Lower lobe of right lung (tissue), 2 donors: ENCODE results near the gene SLC6A16. TPM values are rescaled to one million over a fixed set of nuclear protein-coding genes. Genes with fewer than 3 reads are reported as not detected.

Experiments used
- ATAC-seq, 2 donors: fragments of 200-7000 bp; cut with Tn5 transposase; one replicate each; pipeline ENCODE4 v1.9.1; 2020 to 2022; ENCODE audit warnings: mild to moderate bottlenecking in 2 of 2, moderate library complexity in 2 of 2
- DNase-seq: peaks from one replicate; pipeline ENCODE4 v3.0.0-alpha.2; 2020
- H3K27ac ChIP-seq: fragments of 200-600 bp; one replicate; pipeline ENCODE4 v1.8.0; 2022
- H3K27me3 ChIP-seq: fragments of 200-600 bp; one replicate; pipeline ENCODE4 v1.8.0; 2022; ENCODE audit warnings: low read depth
- H3K36me3 ChIP-seq: fragments of 200-600 bp; one replicate; pipeline ENCODE4 v1.8.0; 2022; ENCODE audit warnings: mild to moderate bottlenecking
- H3K4me1 ChIP-seq: fragments of 200-600 bp; one replicate; pipeline ENCODE4 v1.8.0; 2022
- H3K4me3 ChIP-seq: fragments of 200-600 bp; one replicate; pipeline ENCODE4 v1.8.0; 2022; ENCODE audit warnings: mild to moderate bottlenecking
- H3K9me3 ChIP-seq: fragments of 200-600 bp; one replicate; pipeline ENCODE4 v1.8.0; 2022
- intact Hi-C: fragments of 100-400 bp; cut with DNase I; formaldehyde crosslinking; loops from one replicate; pipeline ENCODE4 v1.11.0; 2022
- microRNA-seq: library from miRNA; unstranded; fragments of <30 nt; microRNA quantifications from one replicate; pipeline ENCODE4 v1.2.0, GENCODE V29; 2020; ENCODE audit warnings: borderline number of aligned reads
- total RNA-seq: library from RNA; stranded (reverse); fragmentation: NEBNext Ultra II Directional; extraction: Animal tissue kit (Norgen Biotek cat#: 25700); gene quantifications from one replicate; pipeline ENCODE4 v1.2.1, GENCODE V29; 2021
- TF ChIP-seq, protein P1 (sequence below): fragments of 200-600 bp; IDR thresholded peaks from one replicate; pipeline ENCODE4 v1.8.0; 2022; ENCODE audit warnings: antibody characterized with exemption, mild to moderate bottlenecking
- donor health status: DM: no; HTN: yes; CAD: no; lungs with severe emphysema.

SLC6A16 gene
- total RNA-seq, 1 donor from 2014 or later, result 4.9 TPM

DNA sequence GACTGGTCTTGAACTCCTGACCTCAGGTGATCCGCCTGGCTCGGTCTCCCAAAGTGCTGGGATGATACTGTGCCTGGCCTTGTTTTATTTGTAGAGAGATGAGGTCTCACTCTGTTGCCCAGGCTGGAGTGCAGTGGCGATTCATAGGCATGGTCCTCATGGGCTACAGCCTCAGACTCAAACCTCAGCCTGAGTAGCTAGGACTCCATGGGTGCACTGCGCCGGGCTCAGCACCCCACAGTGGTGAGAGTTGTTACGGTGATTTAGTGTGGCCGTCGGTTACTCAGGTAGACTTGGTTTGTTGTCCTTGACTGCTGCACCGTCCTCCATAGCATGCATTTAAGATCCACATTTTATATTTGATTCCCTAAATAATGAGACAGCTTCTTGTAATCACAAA is 80.7 kb downstream of the SLC6A16 start:
- Histone ChIP-seq H3K4me3 (no peak overlapping the region), H3K36me3 (no peaks in the 10 kb centered on the region), H3K4me1 (no peaks in the 10 kb centered on the region), H3K9me3 (no peaks in the 10 kb centered on the region), H3K27ac (no peak overlapping the region), H3K27me3 (no peaks in the 10 kb centered on the region)
- DNase-seq (no peak), ATAC-seq (no peak)
- TF ChIP-seq, protein P1, sequence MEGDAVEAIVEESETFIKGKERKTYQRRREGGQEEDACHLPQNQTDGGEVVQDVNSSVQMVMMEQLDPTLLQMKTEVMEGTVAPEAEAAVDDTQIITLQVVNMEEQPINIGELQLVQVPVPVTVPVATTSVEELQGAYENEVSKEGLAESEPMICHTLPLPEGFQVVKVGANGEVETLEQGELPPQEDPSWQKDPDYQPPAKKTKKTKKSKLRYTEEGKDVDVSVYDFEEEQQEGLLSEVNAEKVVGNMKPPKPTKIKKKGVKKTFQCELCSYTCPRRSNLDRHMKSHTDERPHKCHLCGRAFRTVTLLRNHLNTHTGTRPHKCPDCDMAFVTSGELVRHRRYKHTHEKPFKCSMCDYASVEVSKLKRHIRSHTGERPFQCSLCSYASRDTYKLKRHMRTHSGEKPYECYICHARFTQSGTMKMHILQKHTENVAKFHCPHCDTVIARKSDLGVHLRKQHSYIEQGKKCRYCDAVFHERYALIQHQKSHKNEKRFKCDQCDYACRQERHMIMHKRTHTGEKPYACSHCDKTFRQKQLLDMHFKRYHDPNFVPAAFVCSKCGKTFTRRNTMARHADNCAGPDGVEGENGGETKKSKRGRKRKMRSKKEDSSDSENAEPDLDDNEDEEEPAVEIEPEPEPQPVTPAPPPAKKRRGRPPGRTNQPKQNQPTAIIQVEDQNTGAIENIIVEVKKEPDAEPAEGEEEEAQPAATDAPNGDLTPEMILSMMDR, result no peak
- intact Hi-C loops, result no loop called here

DNA sequence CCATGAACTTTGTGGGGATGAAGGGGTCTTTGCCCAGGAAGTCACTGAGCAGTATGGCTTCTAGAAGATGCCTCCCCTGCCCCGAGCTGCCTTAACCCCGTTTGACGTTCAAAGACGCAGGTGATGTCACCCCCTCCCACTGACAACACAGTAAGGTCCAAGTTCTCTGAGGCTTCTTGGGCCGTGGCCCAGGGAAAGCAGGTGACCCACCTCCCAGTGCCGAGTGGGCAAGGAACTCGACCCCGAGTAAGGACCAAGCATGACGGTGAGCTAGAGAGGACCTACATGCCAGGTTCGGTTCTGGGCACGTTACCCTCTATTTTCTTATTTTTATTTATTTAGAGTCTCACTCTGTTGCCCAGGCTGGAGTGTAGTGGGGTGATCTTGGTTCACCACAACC is 81.3 kb downstream of the SLC6A16 start:
- no peak for ATAC-seq
- Histone ChIP-seq H3K4me3 (no peak overlapping the region), H3K4me1 (no peaks in the 10 kb centered on the region), H3K9me3 (no peaks in the 10 kb centered on the region), H3K27me3 (no peaks in the 10 kb centered on the region), H3K36me3 (no peaks in the 10 kb centered on the region), H3K27ac (no peak overlapping the region)
- TF ChIP-seq, protein P1, result no peak
- DNase-seq, result no peak
- intact Hi-C loops, result no loop called here

DNA sequence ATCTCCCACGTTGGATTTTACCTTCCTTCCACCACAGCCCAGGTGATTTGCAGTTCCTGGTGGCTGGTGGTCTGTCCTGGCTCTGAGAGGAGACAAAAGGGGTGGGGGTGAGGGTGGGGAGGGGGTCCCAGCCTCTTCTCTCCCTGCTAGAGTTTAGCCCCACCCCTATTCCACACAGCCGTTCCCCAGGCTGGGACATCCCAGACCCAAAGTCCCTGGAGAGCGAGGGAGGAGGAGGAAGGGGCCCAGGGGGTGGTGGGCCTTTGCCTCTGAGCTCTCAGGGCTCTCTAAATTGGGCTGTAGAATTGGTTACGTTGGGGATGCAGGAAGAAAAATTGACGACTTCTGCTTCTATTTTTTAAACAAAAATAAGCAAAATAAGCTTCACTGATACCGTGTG is 81.9 kb downstream of the SLC6A16 start:
- no peak overlapping the region for H3K4me3 ChIP-seq
- no peaks in the 10 kb centered on the region for H3K27me3 ChIP-seq
- intact Hi-C loops, result no loop called here
- no peak for ATAC-seq
- TF ChIP-seq, protein P1, result no peak
- H3K9me3 ChIP-seq, result no peaks in the 10 kb centered on the region
- H3K36me3 ChIP-seq, result no peaks in the 10 kb centered on the region
- DNase-seq, result no peak
- no peaks in the 10 kb centered on the region for H3K4me1 ChIP-seq
- no peak overlapping the region for H3K27ac ChIP-seq

DNA sequence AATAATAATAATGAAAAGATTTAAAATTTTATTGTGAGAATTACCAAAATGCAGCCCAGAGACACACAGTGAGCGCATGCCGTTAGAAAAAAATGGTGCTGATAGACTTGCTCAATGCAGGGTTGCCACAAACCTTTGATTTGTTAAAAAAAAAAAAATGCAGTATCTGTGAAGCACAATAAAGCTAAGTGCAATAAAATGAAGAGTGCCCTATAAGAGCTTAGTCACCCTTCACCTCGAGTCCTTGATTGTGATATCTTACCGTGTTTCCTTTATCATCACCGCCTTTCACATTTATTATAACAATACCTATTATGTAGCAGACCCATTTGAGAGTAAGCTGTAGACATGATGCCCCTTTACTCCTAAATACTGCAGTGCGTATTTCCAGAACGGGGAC is 83.2 kb downstream of the SLC6A16 start:
- H3K4me3 ChIP-seq, result no peak overlapping the region
- H3K4me1 ChIP-seq, result no peaks in the 10 kb centered on the region
- ATAC-seq (no peak), DNase-seq (no peak)
- intact Hi-C loops, result no loop called here
- no peak overlapping the region for H3K27ac ChIP-seq
- TF ChIP-seq, protein P1, result no peak
- H3K36me3 ChIP-seq, result no peaks in the 10 kb centered on the region
- H3K27me3 ChIP-seq, result no peaks in the 10 kb centered on the region
- H3K9me3 ChIP-seq, result no peaks in the 10 kb centered on the region

Small RNA genes within 50 kb of the gene (microRNA-seq; reads per million reads assigned to microRNA genes)
- gene MIR4324, result not detected

Other genes with a start within 250 kb of the SLC6A16 start
- gene SNRNP70, start 239.7 kb downstream of the SLC6A16 start, total RNA-seq, result 203 TPM
- 10.6 TPM for gene LIN7B, start 210.8 kb downstream of the SLC6A16 start, total RNA-seq
- gene C19orf73, start 206.0 kb downstream of the SLC6A16 start, total RNA-seq, result 1.4 TPM
- gene PPFIA3, start 205.6 kb downstream of the SLC6A16 start, total RNA-seq, result 4.3 TPM
- gene HRC, start 169.8 kb downstream of the SLC6A16 start, total RNA-seq, result 1.8 TPM
- 51.6 TPM for gene TRPM4, start 167.4 kb downstream of the SLC6A16 start, total RNA-seq
- gene CD37, start 10.2 kb upstream of the SLC6A16 start, total RNA-seq, result 175 TPM
- 36.2 TPM for gene TEAD2, start 37.2 kb upstream of the SLC6A16 start, total RNA-seq
- 0.92 TPM for gene DKKL1, start 38.7 kb upstream of the SLC6A16 start, total RNA-seq
- gene KASH5, start 63.1 kb upstream of the SLC6A16 start, total RNA-seq, result 3.1 TPM
- not detected for gene PTH2, start 98.2 kb upstream of the SLC6A16 start, total RNA-seq
- not detected for gene GFY, start 100.2 kb upstream of the SLC6A16 start, total RNA-seq
- 0.56 TPM for gene SLC17A7, start 116.3 kb upstream of the SLC6A16 start, total RNA-seq
- 63.2 TPM for gene PIH1D1, start 126.6 kb upstream of the SLC6A16 start, total RNA-seq
- 33.7 TPM for gene ALDH16A1, start 128.0 kb upstream of the SLC6A16 start, total RNA-seq
- gene FLT3LG, start 149.0 kb upstream of the SLC6A16 start, total RNA-seq, result 12.8 TPM
- 1,820 TPM for gene RPL13A, start 162.4 kb upstream of the SLC6A16 start, total RNA-seq
- 1,649 TPM for gene RPS11, start 171.2 kb upstream of the SLC6A16 start, total RNA-seq
- 385 TPM for gene FCGRT, start 187.5 kb upstream of the SLC6A16 start, total RNA-seq
- 28.1 TPM for gene RCN3, start 202.8 kb upstream of the SLC6A16 start, total RNA-seq